GM21423 (cell line): ENCODE measurements around the gene TPGS2.

ENCODE experiments used
- ATAC-seq: cut with Tn5 transposase; IDR thresholded peaks from one replicate; pipeline ENCODE4 v1.9.1; 2021; ENCODE audit warnings: mild to moderate bottlenecking, moderate library complexity; ENCODE audit not compliant: unreplicated experiment

Gene TPGS2

GRCh38 chr18:36744261-36744876 is 84.4 kb downstream of the TPGS2 start:
- ATAC-seq, result no peak
